ENCODE results near the gene ZNF605. TPM values are rescaled to one million over a fixed set of nuclear protein-coding genes. Genes with fewer than 3 reads are reported as not detected.
"Not testable (repeated sequence)": the region's sequence is repeated elsewhere in the genome, so short reads cannot be mapped to it uniquely, and the experiment has no call there.

Gene ZNF605
- 1 to 10 TPM; 4.3 to 5.3 TPM for total RNA-seq

GRCh38 chr12:132956011-132956788 lies at the start of gene ZNF605:
ZNF605 (minus strand) TSS chr12:132956306; CDS start chr12:132945635, 10,671 bp downstream.
- peak within 1 kb of the TSS; percentile 87 for H3K27ac Mint-ChIP-seq
- CTCF ChIA-PET: no interaction called here
- H3K4me1 Mint-ChIP-seq (ENCODE audit: low read depth): peaks cover 20% of the 10 kb centered on the region
- intact Hi-C loops (cut with micrococcal nuclease): loop anchor here (1.0 to 5.0 kb wide), 6 partner anchors 30 to 194 kb away; partner anchors contain the start of genes ANKLE2, ZNF10, ZNF140 and ZNF26
- peak; percentile 92 for DNase-seq
- H3K27me3 Mint-ChIP-seq (ENCODE audit: low read depth): no peaks in the 10 kb centered on the region
- peak within 1 kb of the TSS; percentile 89 for H3K4me3 Mint-ChIP-seq
- H3K9me3 Mint-ChIP-seq: peaks cover 12% of the 10 kb centered on the region
- H3K36me3 Mint-ChIP-seq (ENCODE audit: low read depth): peaks cover 19% of the 10 kb centered on the region

- H3K4me1 Mint-ChIP-seq (ENCODE audit: low read depth): no peaks in the 10 kb centered on the region
- CTCF ChIA-PET: no interaction called here
- no peak overlapping the region for H3K27ac Mint-ChIP-seq
- H3K4me3 Mint-ChIP-seq: no peak overlapping the region
- DNase-seq: no peak
- peaks cover 82% of the 10 kb centered on the region for H3K36me3 Mint-ChIP-seq (ENCODE audit: low read depth)
- H3K27me3 Mint-ChIP-seq (ENCODE audit: low read depth): no peaks in the 10 kb centered on the region
- intact Hi-C loops (cut with micrococcal nuclease): no loop called here
- peaks cover 75% of the 10 kb centered on the region for H3K9me3 Mint-ChIP-seq
Observed at GRCh38 chr12:132998741-132999140, 42.6 kb upstream of the ZNF605 start.

- intact Hi-C loops (cut with micrococcal nuclease): loop anchor here (1.0 kb wide), 8 partner anchors 31 to 277 kb away; partner anchors contain the start of genes PGAM5, ZNF10, ZNF140 and ZNF268
- DNase-seq: no peak
- H3K36me3 Mint-ChIP-seq (ENCODE audit: low read depth): peaks cover 45% of the 10 kb centered on the region
Observed at GRCh38 chr12:132986885-132987225, 30.7 kb upstream of the ZNF605 start.

GRCh38 chr12:132986001-132986884 lies 30.1 kb upstream of the ZNF605 start, which contains the start of gene ZNF26:
ZNF26 (plus strand) TSS chr12:132986367; CDS start chr12:132986841, 474 bp downstream.
- peak within 1 kb of the TSS; percentile 91 for H3K4me3 Mint-ChIP-seq
- DNase-seq: peak; percentile 92
- H3K36me3 Mint-ChIP-seq (ENCODE audit: low read depth): peaks cover 39% of the 10 kb centered on the region
- intact Hi-C loops (cut with micrococcal nuclease): loop anchor here (1.0 kb wide), 8 partner anchors 30 to 276 kb away; partner anchors contain the start of genes PGAM5, ZNF10, ZNF140 and ZNF268
- H3K9me3 Mint-ChIP-seq: peaks cover 30% of the 10 kb centered on the region
- peaks cover 4% of the 10 kb centered on the region for H3K27me3 Mint-ChIP-seq (ENCODE audit: low read depth)
- CTCF ChIA-PET: interaction anchor here (1.0 to 1.7 kb wide), 3 partner anchors 10 to 81 kb away, joined by 3 to 6 read pairs (median 5); no protein-coding TSS in a partner anchor
- H3K27ac Mint-ChIP-seq: peak within 1 kb of the TSS; percentile 90
- peaks cover 24% of the 10 kb centered on the region for H3K4me1 Mint-ChIP-seq (ENCODE audit: low read depth)

More at GRCh38 chr12:132986885-132987225, 30.7 kb upstream of the ZNF605 start:
- Mint-ChIP-seq H3K4me1 (ENCODE audit: low read depth) (peaks cover 24% of the 10 kb centered on the region), H3K9me3 (peaks cover 30% of the 10 kb centered on the region), H3K27me3 (ENCODE audit: low read depth) (peaks cover 4% of the 10 kb centered on the region), H3K4me3 (peak overlapping the region; percentile 91), H3K27ac (peak overlapping the region; percentile 90)
- CTCF ChIA-PET: interaction anchor here (1.0 to 1.7 kb wide), 2 partner anchors 11 to 82 kb away, joined by 3 to 5 read pairs; no protein-coding TSS in a partner anchor

- H3K36me3 Mint-ChIP-seq (ENCODE audit: low read depth); H3K4me3 Mint-ChIP-seq; intact Hi-C loops (cut with micrococcal nuclease); H3K27me3 Mint-ChIP-seq (ENCODE audit: low read depth); CTCF ChIA-PET; H3K27ac Mint-ChIP-seq; H3K4me1 Mint-ChIP-seq (ENCODE audit: low read depth): not testable (repeated sequence)
- DNase-seq: peak; percentile 59
- peaks cover 38% of the 10 kb centered on the region for H3K9me3 Mint-ChIP-seq
Observed at GRCh38 chr12:132976870-132977269, 20.8 kb upstream of the ZNF605 start.

GRCh38 chr12:132972374-132972773 lies 16.3 kb upstream of the ZNF605 start:
- DNase-seq: no peak
- Mint-ChIP-seq H3K36me3 (ENCODE audit: low read depth) (peaks cover 2% of the 10 kb centered on the region), H3K27ac (no peak overlapping the region), H3K9me3 (peaks cover 39% of the 10 kb centered on the region), H3K4me1 (ENCODE audit: low read depth) (no peaks in the 10 kb centered on the region), H3K27me3 (ENCODE audit: low read depth) (no peaks in the 10 kb centered on the region), H3K4me3 (no peak overlapping the region)
- intact Hi-C loops (cut with micrococcal nuclease): no loop called here
- CTCF ChIA-PET: no interaction called here

GRCh38 chr12:132967736-132968135 lies 11.6 kb upstream of the ZNF605 start:
- Mint-ChIP-seq H3K4me3 (no peak overlapping the region), H3K27ac (no peak overlapping the region), H3K36me3 (ENCODE audit: low read depth) (peaks cover 22% of the 10 kb centered on the region), H3K27me3 (ENCODE audit: low read depth) (no peaks in the 10 kb centered on the region), H3K9me3 (peaks cover 34% of the 10 kb centered on the region), H3K4me1 (ENCODE audit: low read depth) (no peaks in the 10 kb centered on the region)
- no peak for DNase-seq
- CTCF ChIA-PET: no interaction called here
- intact Hi-C loops (cut with micrococcal nuclease): no loop called here

GRCh38 chr12:132966676-132967415 lies 10.7 kb upstream of the ZNF605 start:
- Mint-ChIP-seq H3K4me1 (ENCODE audit: low read depth) (no peaks in the 10 kb centered on the region), H3K9me3 (peaks cover 26% of the 10 kb centered on the region), H3K4me3 (no peak overlapping the region), H3K27ac (no peak overlapping the region), H3K27me3 (ENCODE audit: low read depth) (no peaks in the 10 kb centered on the region), H3K36me3 (ENCODE audit: low read depth) (peaks cover 25% of the 10 kb centered on the region)
- intact Hi-C loops (cut with micrococcal nuclease): no loop called here
- no peak for DNase-seq
- CTCF ChIA-PET: no interaction called here

- H3K27ac Mint-ChIP-seq: no peak overlapping the region
- intact Hi-C loops (cut with micrococcal nuclease): no loop called here
- H3K4me1 Mint-ChIP-seq (ENCODE audit: low read depth): no peaks in the 10 kb centered on the region
- CTCF ChIA-PET: no interaction called here
- H3K4me3 Mint-ChIP-seq: no peak overlapping the region
- no peak for DNase-seq
- H3K27me3 Mint-ChIP-seq (ENCODE audit: low read depth): no peaks in the 10 kb centered on the region
- H3K9me3 Mint-ChIP-seq: peaks cover 22% of the 10 kb centered on the region
- peaks cover 29% of the 10 kb centered on the region for H3K36me3 Mint-ChIP-seq (ENCODE audit: low read depth)
Observed at GRCh38 chr12:132965796-132966195, 9.7 kb upstream of the ZNF605 start.

- H3K27me3 Mint-ChIP-seq (ENCODE audit: low read depth); H3K4me1 Mint-ChIP-seq (ENCODE audit: low read depth); H3K4me3 Mint-ChIP-seq; H3K27ac Mint-ChIP-seq; intact Hi-C loops (cut with micrococcal nuclease): not testable (repeated sequence)
- peaks cover 31% of the 10 kb centered on the region for H3K36me3 Mint-ChIP-seq (ENCODE audit: low read depth)
- CTCF ChIA-PET: interaction anchor here (0.7 to 1.6 kb wide), 2 partner anchors 122 to 217 kb away, joined by 3 to 5 read pairs; partner anchors contain the start of gene ZNF268
- DNase-seq: peak; percentile 12
- H3K9me3 Mint-ChIP-seq: peaks cover 22% of the 10 kb centered on the region
Observed at GRCh38 chr12:132963947-132964346, 7.8 kb upstream of the ZNF605 start.

- H3K4me3 Mint-ChIP-seq; H3K4me1 Mint-ChIP-seq (ENCODE audit: low read depth): not testable (repeated sequence)
- H3K9me3 Mint-ChIP-seq: peaks cover 18% of the 10 kb centered on the region
Observed at GRCh38 chr12:132961790-132962189, 5.7 kb upstream of the ZNF605 start.

More at GRCh38 chr12:132961790-132962189, 5.7 kb upstream of the ZNF605 start:
- CTCF ChIA-PET; H3K27me3 Mint-ChIP-seq (ENCODE audit: low read depth); intact Hi-C loops (cut with micrococcal nuclease); DNase-seq; H3K27ac Mint-ChIP-seq: not testable (repeated sequence)
- H3K36me3 Mint-ChIP-seq (ENCODE audit: low read depth): peaks cover 31% of the 10 kb centered on the region
